Neural progenitor cell (in vitro differentiated cells): ENCODE data around the gene ZC3H4.

Experiments used
- EZH2 ChIP-seq: fragments of 200-600 bp; sonication (generic); IDR thresholded peaks from 2 replicates; pipeline ENCODE4 v1.6.1; 2017; ENCODE audit warnings: antibody characterized with exemption, mild to moderate bottlenecking, moderate library complexity
- EZH2phosphoT487 ChIP-seq: fragments of 200-600 bp; sonication (generic); IDR thresholded peaks from 2 replicates; pipeline ENCODE4 v1.6.1; 2017; ENCODE audit warnings: antibody characterized with exemption
- TF ChIP-seq, protein P1 (sequence below): fragments of 200-600 bp; sonication (generic); IDR thresholded peaks from 2 replicates; pipeline ENCODE4 v1.5.1; 2017; ENCODE audit warnings: antibody characterized with exemption, mild to moderate bottlenecking

DNA sequence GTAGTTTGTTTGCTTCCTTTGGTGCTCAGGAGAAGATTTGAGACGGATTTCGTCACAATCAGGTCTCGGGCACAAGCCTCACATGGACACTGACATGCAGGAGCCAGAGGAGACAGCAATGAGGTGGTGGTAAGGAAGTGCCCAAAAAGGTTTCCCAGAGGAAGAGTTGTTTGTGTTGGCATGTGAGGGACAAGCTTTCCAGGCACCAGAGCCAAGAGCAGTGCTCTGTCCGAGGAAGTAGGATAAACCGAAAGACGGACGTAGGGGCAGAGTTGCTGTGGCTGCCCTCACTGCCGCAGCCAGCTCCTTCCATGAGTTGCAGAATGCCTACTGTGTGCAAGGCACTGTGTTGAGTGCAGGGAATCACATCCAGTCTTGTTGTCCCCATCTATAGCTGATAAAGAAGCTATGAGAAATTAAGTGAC, 44.8 kb upstream of the ZC3H4 start:
- TF ChIP-seq, protein P1, sequence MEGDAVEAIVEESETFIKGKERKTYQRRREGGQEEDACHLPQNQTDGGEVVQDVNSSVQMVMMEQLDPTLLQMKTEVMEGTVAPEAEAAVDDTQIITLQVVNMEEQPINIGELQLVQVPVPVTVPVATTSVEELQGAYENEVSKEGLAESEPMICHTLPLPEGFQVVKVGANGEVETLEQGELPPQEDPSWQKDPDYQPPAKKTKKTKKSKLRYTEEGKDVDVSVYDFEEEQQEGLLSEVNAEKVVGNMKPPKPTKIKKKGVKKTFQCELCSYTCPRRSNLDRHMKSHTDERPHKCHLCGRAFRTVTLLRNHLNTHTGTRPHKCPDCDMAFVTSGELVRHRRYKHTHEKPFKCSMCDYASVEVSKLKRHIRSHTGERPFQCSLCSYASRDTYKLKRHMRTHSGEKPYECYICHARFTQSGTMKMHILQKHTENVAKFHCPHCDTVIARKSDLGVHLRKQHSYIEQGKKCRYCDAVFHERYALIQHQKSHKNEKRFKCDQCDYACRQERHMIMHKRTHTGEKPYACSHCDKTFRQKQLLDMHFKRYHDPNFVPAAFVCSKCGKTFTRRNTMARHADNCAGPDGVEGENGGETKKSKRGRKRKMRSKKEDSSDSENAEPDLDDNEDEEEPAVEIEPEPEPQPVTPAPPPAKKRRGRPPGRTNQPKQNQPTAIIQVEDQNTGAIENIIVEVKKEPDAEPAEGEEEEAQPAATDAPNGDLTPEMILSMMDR: no peak
- no peak for TF ChIP-seq EZH2
- no peak for TF ChIP-seq EZH2phosphoT487
